Omental fat pad (tissue), 4 donors: ENCODE data around the gene DLX3. TPM values are rescaled to one million over a fixed set of nuclear protein-coding genes. Genes with fewer than 3 reads are reported as not detected.

Experiments
- ATAC-seq: fragments of 150-250 bp; one replicate; pipeline ENCODE4 v1.9.1; 2016; ENCODE audit warnings: mild to moderate bottlenecking, moderate library complexity; ENCODE audit not compliant: low FRiP score
- DNase-seq: peaks from one replicate; pipeline ENCODE4 v3.0.0-alpha.2; 2019; ENCODE audit warnings: low spot score
- total RNA-seq, 4 donors: library from RNA; depleted of rRNA; stranded (reverse); fragments of >200 nt; gene quantifications; one replicate each; pipeline ENCODE4 v1.1.0, GENCODE V29; 2016
- TF ChIP-seq, protein P1 (sequence below), 3 donors: fragments of 450-650 bp; IDR thresholded peaks; one replicate each; pipeline ENCODE4 v1.5.1; 2016 to 2017; ENCODE audit warnings: antibody characterized with exemption in 3 of 3, mild to moderate bottlenecking in 3 of 3, moderate library complexity in 2 of 3

Gene DLX3
- total RNA-seq, 4 donors from 2014 or later, result 0.28 TPM; not detected in 3

DNA sequence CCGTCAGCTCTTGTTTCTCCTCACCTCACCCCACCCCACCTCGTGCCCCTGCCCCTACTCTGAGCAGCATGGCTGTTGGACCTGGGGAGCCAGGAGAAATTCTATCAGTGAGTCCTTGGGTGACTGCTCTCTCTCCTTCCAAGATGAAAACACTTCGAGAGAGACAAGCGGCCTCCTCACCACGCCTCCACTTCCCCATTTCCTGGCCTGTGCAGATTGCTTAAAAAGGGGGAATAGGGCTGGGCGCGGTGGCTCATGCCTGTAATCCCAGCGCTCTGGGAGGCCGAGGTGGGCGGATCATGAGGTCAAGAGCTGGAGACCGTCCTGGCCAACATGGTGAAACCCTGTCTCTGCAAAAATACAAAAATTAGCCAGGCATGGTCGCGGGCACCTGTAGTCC lies 16.5 kb downstream of the DLX3 start:
- TF ChIP-seq, protein P1, sequence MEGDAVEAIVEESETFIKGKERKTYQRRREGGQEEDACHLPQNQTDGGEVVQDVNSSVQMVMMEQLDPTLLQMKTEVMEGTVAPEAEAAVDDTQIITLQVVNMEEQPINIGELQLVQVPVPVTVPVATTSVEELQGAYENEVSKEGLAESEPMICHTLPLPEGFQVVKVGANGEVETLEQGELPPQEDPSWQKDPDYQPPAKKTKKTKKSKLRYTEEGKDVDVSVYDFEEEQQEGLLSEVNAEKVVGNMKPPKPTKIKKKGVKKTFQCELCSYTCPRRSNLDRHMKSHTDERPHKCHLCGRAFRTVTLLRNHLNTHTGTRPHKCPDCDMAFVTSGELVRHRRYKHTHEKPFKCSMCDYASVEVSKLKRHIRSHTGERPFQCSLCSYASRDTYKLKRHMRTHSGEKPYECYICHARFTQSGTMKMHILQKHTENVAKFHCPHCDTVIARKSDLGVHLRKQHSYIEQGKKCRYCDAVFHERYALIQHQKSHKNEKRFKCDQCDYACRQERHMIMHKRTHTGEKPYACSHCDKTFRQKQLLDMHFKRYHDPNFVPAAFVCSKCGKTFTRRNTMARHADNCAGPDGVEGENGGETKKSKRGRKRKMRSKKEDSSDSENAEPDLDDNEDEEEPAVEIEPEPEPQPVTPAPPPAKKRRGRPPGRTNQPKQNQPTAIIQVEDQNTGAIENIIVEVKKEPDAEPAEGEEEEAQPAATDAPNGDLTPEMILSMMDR (IDR thresholded peaks at IDR 0.05), result no peak
- ATAC-seq, result no peak
- no peak for DNase-seq

DNA sequence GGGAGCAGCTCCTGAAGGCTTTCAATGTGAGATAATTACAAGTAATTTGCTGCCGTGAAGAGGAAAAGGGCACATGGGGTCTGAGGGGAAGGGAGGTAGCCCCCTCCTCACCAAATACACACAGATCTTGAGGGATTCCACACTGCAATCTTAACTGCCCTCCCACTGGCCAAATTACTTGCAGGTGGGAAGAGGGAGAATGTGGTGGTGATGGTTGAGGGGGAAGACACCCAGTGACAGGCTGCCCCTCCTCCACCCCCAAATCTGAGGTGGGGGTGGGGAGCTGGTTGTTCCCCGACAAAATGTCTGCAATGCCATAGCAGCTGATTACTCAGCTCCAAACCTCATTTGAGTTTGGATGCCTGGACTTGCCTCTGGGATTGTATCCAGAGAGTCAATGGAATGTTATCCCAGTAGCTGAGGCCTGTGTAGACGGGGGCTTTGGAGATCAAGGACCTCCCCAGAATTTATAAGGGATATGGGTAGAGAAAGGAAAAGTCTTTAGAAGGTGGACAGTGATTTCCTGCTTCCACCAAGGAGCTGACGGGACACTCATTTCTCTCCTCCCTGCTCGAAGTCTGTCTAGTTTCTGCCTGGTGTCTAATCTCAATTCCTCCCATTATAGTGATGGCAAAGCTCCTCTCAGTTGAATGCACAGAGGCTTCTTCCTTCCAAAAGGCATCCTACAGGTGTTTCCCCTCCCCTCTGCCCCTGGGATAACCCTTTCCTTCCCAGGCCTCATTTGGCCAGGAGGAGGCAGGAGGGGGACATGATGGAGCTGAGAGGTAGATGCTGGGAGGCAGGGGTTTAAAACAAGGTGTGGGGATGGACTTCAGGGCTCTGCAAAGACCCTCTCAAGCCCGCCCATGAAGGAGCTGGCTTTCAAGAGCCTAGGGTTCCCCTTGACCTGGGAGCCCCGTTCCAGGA lies 17.3 kb downstream of the DLX3 start:
- DNase-seq (no peak), ATAC-seq (no peak)
- TF ChIP-seq, protein P1 (IDR thresholded peaks at IDR 0.05), result no peak

DNA sequence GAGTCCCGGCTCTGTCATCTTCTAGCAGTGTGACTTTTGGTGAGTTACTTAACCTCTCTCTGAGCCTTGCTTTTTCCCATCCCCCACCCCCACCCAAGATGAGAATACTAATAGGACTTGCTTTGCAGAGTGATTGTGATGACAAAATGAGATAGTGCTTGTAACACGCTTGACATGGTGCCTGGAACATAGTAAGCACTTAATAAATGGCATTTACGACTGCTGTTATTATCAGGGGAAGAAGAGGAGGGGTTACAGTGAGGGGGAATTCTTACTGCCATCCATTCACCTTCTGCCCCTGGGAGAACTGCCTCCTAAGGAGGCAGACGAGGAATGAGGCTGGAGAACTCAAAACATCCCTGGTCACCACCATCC lies 18.2 kb downstream of the DLX3 start:
- TF ChIP-seq, protein P1 (IDR thresholded peaks at IDR 0.05), result no peak
- ATAC-seq, result no peak
- DNase-seq, result no peak

DNA sequence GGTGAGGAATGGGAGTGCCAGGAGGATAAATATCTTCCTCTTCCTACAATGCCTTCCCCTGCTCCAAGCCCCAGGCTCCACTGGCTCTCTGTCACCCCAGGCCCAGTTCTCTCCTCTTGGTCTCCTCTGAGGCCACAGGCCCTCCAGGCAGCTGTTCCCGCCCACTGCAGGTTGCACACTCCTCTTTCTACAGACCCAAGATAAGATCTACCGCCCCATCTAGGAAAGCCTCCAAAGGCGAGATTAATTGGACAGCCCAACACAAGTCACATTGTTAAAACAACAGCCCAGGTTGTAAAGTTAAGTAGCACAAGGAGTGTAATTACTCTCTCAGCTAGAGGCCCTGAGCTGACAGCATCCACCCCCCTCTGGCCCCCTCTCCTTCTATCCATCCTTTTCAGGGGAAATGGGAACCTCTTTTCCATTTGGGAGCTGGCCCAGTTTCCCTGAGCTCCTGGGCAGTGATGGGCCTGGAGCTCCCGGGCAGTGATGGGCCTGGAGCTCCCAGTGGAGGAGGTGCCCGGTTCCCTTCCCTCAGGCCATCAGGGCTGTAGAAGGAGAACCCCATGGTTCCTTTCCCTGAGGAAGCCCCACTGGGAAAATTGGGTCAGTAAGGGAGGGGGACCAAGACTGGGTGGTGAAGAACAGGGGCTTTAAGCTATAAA lies 18.7 kb downstream of the DLX3 start:
- no peak for DNase-seq
- TF ChIP-seq, protein P1 (IDR thresholded peaks at IDR 0.05), result no peak
- ATAC-seq, result no peak

DNA sequence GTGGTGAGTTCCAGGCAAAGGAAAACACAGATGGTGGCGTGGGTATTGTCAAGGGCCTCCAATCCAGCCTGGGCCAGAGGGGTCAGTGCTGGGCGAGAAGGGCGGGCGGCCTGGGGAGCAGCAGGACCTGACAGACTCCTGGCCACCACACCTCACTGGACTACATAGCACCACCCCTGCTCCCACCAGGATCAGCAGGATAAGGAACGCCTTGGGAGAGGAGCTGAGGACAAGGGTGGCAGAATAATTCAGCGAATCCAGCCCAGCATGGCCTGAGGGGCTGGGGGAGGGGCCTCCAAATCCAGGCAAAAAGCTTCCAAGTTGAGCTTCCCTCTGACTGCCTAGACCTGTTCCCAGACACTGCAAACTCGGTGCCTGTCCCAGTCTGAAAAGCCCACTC lies 19.5 kb downstream of the DLX3 start:
- TF ChIP-seq, protein P1 (IDR thresholded peaks at IDR 0.05), result no peak
- no peak for ATAC-seq
- no peak for DNase-seq

DNA sequence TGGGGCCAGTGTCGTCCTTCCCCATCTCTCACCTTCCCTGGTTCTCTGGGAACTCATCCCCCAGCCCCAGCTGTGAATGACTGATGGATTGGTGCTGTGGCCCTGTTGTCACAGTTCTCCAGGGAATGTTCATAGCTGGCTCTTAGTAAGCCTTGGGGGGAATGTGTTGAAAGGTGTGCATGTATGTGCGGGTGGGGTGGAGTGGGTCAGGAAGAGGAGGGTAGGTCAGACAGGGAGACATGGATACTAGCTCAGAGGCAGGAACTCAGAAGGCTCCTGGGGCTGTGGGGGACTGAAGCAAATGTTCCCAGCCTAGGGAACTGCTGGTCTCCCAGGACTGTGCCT lies 21.8 kb downstream of the DLX3 start:
- TF ChIP-seq, protein P1 (IDR thresholded peaks at IDR 0.05), result no peak
- no peak for ATAC-seq
- no peak for DNase-seq
